IMR-90 (cell line): ENCODE results near the gene TCP11L1. TPM values are rescaled to one million over a fixed set of nuclear protein-coding genes. Genes with fewer than 3 reads are reported as not detected.

Source experiments
- ATAC-seq: fragments of 200-7000 bp; cut with Tn5 transposase; 2 replicates; pipeline ENCODE4 v1.9.1; 2020; ENCODE audit warnings: low read depth, mild to moderate bottlenecking, moderate library complexity
- BruUV-seq: library from RNA; stranded (reverse); fragments of 400-500 nt; replicated peaks from 2 replicates; lab custom pipeline; 2021; lab: Mats Ljungman, UMichigan
- CTCF ChIA-PET: fragments of 300-600 bp; formaldehyde crosslinking; extraction: SDS; loops from one replicate; lab custom pipeline; 2021; ENCODE audit warnings: antibody characterized with exemption; lab: Yijun Ruan, JAX
- POLR2A ChIA-PET: fragments of 300-600 bp; sonication (Branson Sonifier 250); formaldehyde crosslinking; loops from one replicate; lab custom pipeline; 2022; ENCODE audit warnings: antibody characterized with exemption; ENCODE audit not compliant: unreplicated experiment; lab: Charles Lee
- DNase-seq: peaks from one replicate; pipeline ENCODE4 v3.0.0; 2013
- H2AFZ ChIP-seq: replicated peaks from 2 replicates; pipeline ENCODE3; 2013; ENCODE audit warnings: low read length, mild to moderate bottlenecking; ENCODE audit not compliant: poor library complexity
- H2AK5ac ChIP-seq: 2 replicates; pipeline ENCODE4 v1.6.1; 2013; ENCODE audit warnings: low read depth, low read length, inconsistent platforms
- H2AK9ac ChIP-seq: replicated peaks from 2 replicates; pipeline ENCODE3; 2013; ENCODE audit warnings: mild to moderate bottlenecking, low read depth, low read length, moderate library complexity; ENCODE audit not compliant: poor library complexity
- H2BK120ac ChIP-seq: 2 replicates; pipeline ENCODE4 v1.6.1; 2013; ENCODE audit warnings: low read depth, low read length, inconsistent platforms
- H2BK15ac ChIP-seq: 3 replicates; pipeline ENCODE4 v1.6.1; 2013; ENCODE audit warnings: low read depth, low read length, inconsistent platforms
- H2BK20ac ChIP-seq: 2 replicates; pipeline ENCODE4 v1.6.1; 2013; ENCODE audit warnings: low read depth, mild to moderate bottlenecking, inconsistent platforms, low read length, moderate library complexity
- H2BK5ac ChIP-seq: 2 replicates; pipeline ENCODE4 v1.6.1; 2013; ENCODE audit warnings: mild to moderate bottlenecking, low read depth, low read length, inconsistent platforms; ENCODE audit not compliant: poor library complexity, severe bottlenecking
- H3K14ac ChIP-seq: replicated peaks from 2 replicates; pipeline ENCODE4 v1.6.1; 2013; ENCODE audit warnings: low read depth, low read length, inconsistent platforms
- H3K18ac ChIP-seq: 2 replicates; pipeline ENCODE4 v1.6.1; 2013; ENCODE audit warnings: low read depth, low read length, control low read depth
- H3K23ac ChIP-seq: 2 replicates; pipeline ENCODE4 v1.6.1; 2013; ENCODE audit warnings: low read depth, low read length, inconsistent platforms
- H3K27ac ChIP-seq: 2 replicates; pipeline ENCODE4 v1.5.1; 2013; ENCODE audit warnings: mild to moderate bottlenecking, control low read depth, low read length; ENCODE audit not compliant: insufficient read depth
- H3K27me3 ChIP-seq: 2 replicates; pipeline ENCODE4 v1.6.1; 2013; ENCODE audit warnings: low read length; ENCODE audit not compliant: control insufficient read depth, insufficient read depth
- H3K36me3 ChIP-seq: 2 replicates; pipeline ENCODE4 v1.6.1; 2013; ENCODE audit warnings: low read length, mixed read lengths; ENCODE audit not compliant: control insufficient read depth, insufficient read depth
- H3K4ac ChIP-seq: 2 replicates; pipeline ENCODE4 v1.6.1; 2013; ENCODE audit warnings: low read depth, low read length, inconsistent platforms
- H3K4me1 ChIP-seq: 2 replicates; pipeline ENCODE4 v1.6.1; 2013; ENCODE audit warnings: low read length, mixed read lengths; ENCODE audit not compliant: control insufficient read depth, insufficient read depth
- H3K4me2 ChIP-seq: 2 replicates; pipeline ENCODE4 v1.6.1; 2013; ENCODE audit warnings: low read depth, mild to moderate bottlenecking, control low read depth, low read length, moderate library complexity
- H3K4me3 ChIP-seq: 2 replicates; pipeline ENCODE4 v1.5.1; 2013; ENCODE audit warnings: low read depth, mild to moderate bottlenecking, control low read depth, low read length, moderate library complexity; ENCODE audit not compliant: insufficient read depth
- H3K56ac ChIP-seq: 2 replicates; pipeline ENCODE4 v1.6.1; 2013; ENCODE audit warnings: low read length, inconsistent platforms; ENCODE audit not compliant: insufficient read depth; ENCODE audit errors: extremely low read depth
- H3K79me1 ChIP-seq, 2 experiments: 2 replicates each; pipeline ENCODE4 v1.6.1; 2013; ENCODE audit warnings: low read length in 2 of 2, inconsistent platforms in 1 of 2, low read depth in 1 of 2
- H3K9ac ChIP-seq: 2 replicates; pipeline ENCODE4 v1.6.1; 2013; ENCODE audit warnings: low read depth, low read length, control low read depth
- H3K9me1 ChIP-seq: 2 replicates; pipeline ENCODE4 v1.6.1; 2013; ENCODE audit warnings: low read length, inconsistent platforms; ENCODE audit not compliant: insufficient read depth
- H3K9me3 ChIP-seq: 2 replicates; pipeline ENCODE4 v1.6.1; 2013; ENCODE audit warnings: low read length; ENCODE audit not compliant: control insufficient read depth, insufficient read depth
- H4K20me1 ChIP-seq: 2 replicates; pipeline ENCODE4 v1.6.1; 2013; ENCODE audit warnings: low read length, inconsistent platforms; ENCODE audit not compliant: insufficient read depth
- H4K5ac ChIP-seq: 2 replicates; pipeline ENCODE4 v1.6.1; 2013; ENCODE audit warnings: mild to moderate bottlenecking, low read depth, low read length, control low read depth
- H4K8ac ChIP-seq, 2 experiments: 2 replicates each; pipeline ENCODE4 v1.6.1; 2013; ENCODE audit warnings: low read depth in 2 of 2, low read length in 2 of 2, control low read depth in 1 of 2, inconsistent platforms in 1 of 2
- H4K91ac ChIP-seq: 2 replicates; pipeline ENCODE4 v1.6.1; 2013; ENCODE audit warnings: low read depth, low read length, inconsistent platforms; ENCODE audit not compliant: insufficient read depth
- BHLHE40 ChIP-seq: fragments of 150-350 bp; IDR thresholded peaks from 2 replicates; pipeline ENCODE4 v1.6.1; 2016; ENCODE audit warnings: mild to moderate bottlenecking, low read depth, low read length
- CEBPB ChIP-seq: IDR thresholded peaks from 2 replicates; pipeline ENCODE4 v1.6.1; 2012; ENCODE audit warnings: low read depth, low read length, improper control_type of control experiment
- CHD1 ChIP-seq: IDR thresholded peaks from 2 replicates; pipeline ENCODE4 v1.6.1; 2012; ENCODE audit warnings: low read depth, low read length, improper control_type of control experiment
- FOS ChIP-seq: fragments of 150-350 bp; IDR thresholded peaks from 2 replicates; pipeline ENCODE4 v1.6.1; 2016; ENCODE audit warnings: low read depth, low read length
- MAFK ChIP-seq: IDR thresholded peaks from 2 replicates; pipeline ENCODE4 v1.6.1; 2012; ENCODE audit warnings: low read depth, low read length, improper control_type of control experiment
- MAZ ChIP-seq: IDR thresholded peaks from 2 replicates; pipeline ENCODE4 v1.6.1; 2012; ENCODE audit warnings: low read depth, mild to moderate bottlenecking, low read length, improper control_type of control experiment, moderate library complexity, borderline replicate concordance
- MXI1 ChIP-seq: IDR thresholded peaks from 2 replicates; pipeline ENCODE4 v1.6.1; 2012; ENCODE audit warnings: low read depth, mild to moderate bottlenecking, low read length, moderate library complexity, borderline replicate concordance
- NFE2L2 ChIP-seq: fragments of 150-350 bp; IDR thresholded peaks from 2 replicates; pipeline ENCODE4 v1.6.1; 2016; ENCODE audit warnings: low read depth, mild to moderate bottlenecking, low read length
- POLR2A ChIP-seq: IDR thresholded peaks from 2 replicates; pipeline ENCODE4 v1.6.1; 2012; ENCODE audit warnings: mild to moderate bottlenecking, low read depth, low read length
- RAD21 ChIP-seq: IDR thresholded peaks from 2 replicates; pipeline ENCODE4 v1.6.1; 2012; ENCODE audit warnings: low read length, improper control_type of control experiment
- RCOR1 ChIP-seq: IDR thresholded peaks from 2 replicates; pipeline ENCODE4 v1.6.1; 2012; ENCODE audit warnings: mild to moderate bottlenecking, low read length, improper control_type of control experiment; ENCODE audit not compliant: insufficient replicate concordance
- RFX5 ChIP-seq: IDR thresholded peaks from 2 replicates; pipeline ENCODE4 v1.8.0; 2012; ENCODE audit warnings: low read depth, mild to moderate bottlenecking, low read length, moderate library complexity
- SMC3 ChIP-seq: fragments of 150-350 bp; IDR thresholded peaks from 2 replicates; pipeline ENCODE4 v1.6.1; 2016; ENCODE audit warnings: low read depth, mild to moderate bottlenecking, antibody characterized with exemption, low read length, moderate library complexity
- dilution Hi-C: fragments of 300-500 bp; cut with HindIII; formaldehyde crosslinking; loops from one replicate; pipeline ENCODE4 v1.14.3; 2018; ENCODE audit warnings: low sequenced_read_pairs; ENCODE audit not compliant: unreplicated experiment
- in situ Hi-C: fragments of 300-500 bp; cut with MboI; formaldehyde crosslinking; loops from 3 replicates; pipeline ENCODE4 v1.14.3; 2019; ENCODE audit warnings: low sequenced_read_pairs, inconsistent platforms, mixed read lengths
- intact Hi-C: fragments of 100-400 bp; cut with micrococcal nuclease; formaldehyde crosslinking; loops from 2 replicates; pipeline ENCODE4 v1.10.0; 2022
- polyA plus RNA-seq, 3 experiments: library from polyadenylated mRNA; depleted of rRNA; stranded (reverse); fragments of >200 nt; gene quantifications; 2 replicates each; pipeline ENCODE4 v1.2.3, GENCODE V29; 2012; ENCODE audit warnings: low replicate concordance in 1 of 3
- total RNA-seq: library from RNA; depleted of rRNA; stranded (reverse); fragments of >200 nt; gene quantifications from 2 replicates; pipeline ENCODE4 v1.2.3, GENCODE V29; 2012
- TF ChIP-seq, protein P1 (sequence below): fragments of 150-350 bp; IDR thresholded peaks from 2 replicates; pipeline ENCODE4 v1.6.1; 2016; ENCODE audit warnings: low read depth, mild to moderate bottlenecking, low read length, moderate library complexity, borderline replicate concordance
- TF ChIP-seq, protein P2 (sequence below): fragments of 150-350 bp; IDR thresholded peaks from 2 replicates; pipeline ENCODE4 v1.6.1; 2017; ENCODE audit warnings: mild to moderate bottlenecking, antibody characterized with exemption, low read length, low read depth
- TF ChIP-seq, protein P3 (sequence below): conservative IDR thresholded peaks from 2 replicates; pipeline ENCODE4 v1.5.1; 2012; ENCODE audit warnings: mild to moderate bottlenecking, low read depth, low read length, improper control_type of control experiment

Gene TCP11L1
- total and polyA plus RNA-seq, 2 of the 4 experiments (the other 2 are of a cell fraction): 13.9 to 17.4 TPM

DNA sequence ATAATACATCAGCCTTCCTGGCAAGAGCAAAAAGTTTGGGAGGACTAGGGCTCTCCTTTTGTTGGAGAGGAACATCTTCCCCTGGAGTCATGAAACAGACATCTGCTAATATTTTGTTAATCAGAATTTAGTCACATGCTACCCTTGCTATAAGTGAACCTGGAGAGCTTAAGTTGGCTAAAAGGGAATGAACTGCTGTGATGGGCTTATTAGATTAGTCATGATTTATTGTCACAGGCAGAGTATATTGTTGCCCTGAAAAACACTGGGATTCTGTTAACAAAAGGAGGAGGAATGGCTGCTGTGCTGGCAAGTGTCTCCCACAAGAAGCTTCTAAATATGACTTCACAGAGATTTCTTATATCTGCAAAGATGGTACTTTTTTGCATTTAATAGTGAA is 16.0 kb downstream of the TCP11L1 start:
- H3K56ac ChIP-seq: no peak overlapping the region
- no peak overlapping the region for H2AK9ac ChIP-seq
- H2BK5ac ChIP-seq: no peak overlapping the region
- no peak overlapping the region for H2BK15ac ChIP-seq
- no peak overlapping the region for H3K27ac ChIP-seq
- no peak overlapping the region for H3K14ac ChIP-seq
- in situ Hi-C loops (loop anchor here (25.0 kb wide), 2 partner anchors 218 to 468 kb away; partner anchors contain the start of genes EIF3M and PRRG4), dilution Hi-C loops (no loop called here), intact Hi-C loops (no loop called here)
- H2AK5ac ChIP-seq: 0 out of 2 replicates have a peak overlapping the region, but pooled peaks have one; percentile 13
- H3K4me1 ChIP-seq: no peaks in the 10 kb centered on the region
- H3K27me3 ChIP-seq: no peaks in the 10 kb centered on the region
- BruUV-seq: no TSS peak
- H4K91ac ChIP-seq: no peak overlapping the region
- no peak overlapping the region for H3K23ac ChIP-seq
- no peak overlapping the region for H4K8ac ChIP-seq
- ATAC-seq (no peak), DNase-seq (no peak)
- no peak overlapping the region for H2BK20ac ChIP-seq
- H3K18ac ChIP-seq: no peak overlapping the region
- no peaks in the 10 kb centered on the region for H4K20me1 ChIP-seq
- H3K36me3 ChIP-seq: peaks cover 19% of the 10 kb centered on the region
- peaks cover 6% of the 10 kb centered on the region; the same call in 1 of the 2 replicates for H3K9me1 ChIP-seq
- H4K5ac ChIP-seq: no peak overlapping the region
- H3K9me3 ChIP-seq: no peaks in the 10 kb centered on the region
- no peak overlapping the region for H2AFZ ChIP-seq
- CTCF ChIA-PET: no interaction called here
- no peak overlapping the region for H3K9ac ChIP-seq
- no peak overlapping the region for H3K4me2 ChIP-seq
- H3K79me1 ChIP-seq: peaks cover 0 to 11% of the 10 kb centered on the region in 2 experiments; a peak in 3 of 4 replicates
- TF ChIP-seq CHD1: no peak
- no peak for TF ChIP-seq FOS
- TF ChIP-seq, protein P1, sequence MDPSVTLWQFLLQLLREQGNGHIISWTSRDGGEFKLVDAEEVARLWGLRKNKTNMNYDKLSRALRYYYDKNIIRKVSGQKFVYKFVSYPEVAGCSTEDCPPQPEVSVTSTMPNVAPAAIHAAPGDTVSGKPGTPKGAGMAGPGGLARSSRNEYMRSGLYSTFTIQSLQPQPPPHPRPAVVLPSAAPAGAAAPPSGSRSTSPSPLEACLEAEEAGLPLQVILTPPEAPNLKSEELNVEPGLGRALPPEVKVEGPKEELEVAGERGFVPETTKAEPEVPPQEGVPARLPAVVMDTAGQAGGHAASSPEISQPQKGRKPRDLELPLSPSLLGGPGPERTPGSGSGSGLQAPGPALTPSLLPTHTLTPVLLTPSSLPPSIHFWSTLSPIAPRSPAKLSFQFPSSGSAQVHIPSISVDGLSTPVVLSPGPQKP: no peak
- TF ChIP-seq MAFK: no peak
- TF ChIP-seq SMC3: no peak
- TF ChIP-seq, protein P2, sequence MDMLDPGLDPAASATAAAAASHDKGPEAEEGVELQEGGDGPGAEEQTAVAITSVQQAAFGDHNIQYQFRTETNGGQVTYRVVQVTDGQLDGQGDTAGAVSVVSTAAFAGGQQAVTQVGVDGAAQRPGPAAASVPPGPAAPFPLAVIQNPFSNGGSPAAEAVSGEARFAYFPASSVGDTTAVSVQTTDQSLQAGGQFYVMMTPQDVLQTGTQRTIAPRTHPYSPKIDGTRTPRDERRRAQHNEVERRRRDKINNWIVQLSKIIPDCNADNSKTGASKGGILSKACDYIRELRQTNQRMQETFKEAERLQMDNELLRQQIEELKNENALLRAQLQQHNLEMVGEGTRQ: no peak
- TF ChIP-seq RCOR1: no peak
- TF ChIP-seq MAZ: no peak
- no peak for TF ChIP-seq NFE2L2
- TF ChIP-seq BHLHE40: no peak
- TF ChIP-seq RFX5: no peak
- no peak for TF ChIP-seq POLR2A
- no peak for TF ChIP-seq MXI1
- TF ChIP-seq RAD21: no peak
- TF ChIP-seq CEBPB: no peak
- TF ChIP-seq, protein P3, sequence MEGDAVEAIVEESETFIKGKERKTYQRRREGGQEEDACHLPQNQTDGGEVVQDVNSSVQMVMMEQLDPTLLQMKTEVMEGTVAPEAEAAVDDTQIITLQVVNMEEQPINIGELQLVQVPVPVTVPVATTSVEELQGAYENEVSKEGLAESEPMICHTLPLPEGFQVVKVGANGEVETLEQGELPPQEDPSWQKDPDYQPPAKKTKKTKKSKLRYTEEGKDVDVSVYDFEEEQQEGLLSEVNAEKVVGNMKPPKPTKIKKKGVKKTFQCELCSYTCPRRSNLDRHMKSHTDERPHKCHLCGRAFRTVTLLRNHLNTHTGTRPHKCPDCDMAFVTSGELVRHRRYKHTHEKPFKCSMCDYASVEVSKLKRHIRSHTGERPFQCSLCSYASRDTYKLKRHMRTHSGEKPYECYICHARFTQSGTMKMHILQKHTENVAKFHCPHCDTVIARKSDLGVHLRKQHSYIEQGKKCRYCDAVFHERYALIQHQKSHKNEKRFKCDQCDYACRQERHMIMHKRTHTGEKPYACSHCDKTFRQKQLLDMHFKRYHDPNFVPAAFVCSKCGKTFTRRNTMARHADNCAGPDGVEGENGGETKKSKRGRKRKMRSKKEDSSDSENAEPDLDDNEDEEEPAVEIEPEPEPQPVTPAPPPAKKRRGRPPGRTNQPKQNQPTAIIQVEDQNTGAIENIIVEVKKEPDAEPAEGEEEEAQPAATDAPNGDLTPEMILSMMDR: no peak
- POLR2A ChIA-PET: no interaction called here
- no peak overlapping the region for H3K4me3 ChIP-seq
- no peak overlapping the region for H3K4ac ChIP-seq
- no peak overlapping the region for H2BK120ac ChIP-seq
